Uterus (tissue), 4 donors: ENCODE data around the gene ULK4. TPM values are rescaled to one million over a fixed set of nuclear protein-coding genes. Genes with fewer than 3 reads are reported as not detected.
A peak's percentile ranks its signal among the peaks of the same experiment; 100 is the strongest.

ENCODE experiments used
- DNase-seq, 2 donors: peaks; one replicate each; pipeline ENCODE4 v3.0.0-alpha.2; 2019 to 2020
- H3K27ac ChIP-seq, 2 donors: fragments of 200-600 bp; sonication (generic); 1 replicate in 1 of 2; 2 replicates in 1 of 2; pipeline ENCODE4 v1.5.1; 2016 to 2018
- H3K27me3 ChIP-seq, 2 donors: fragments of 200-600 bp; sonication (generic); one replicate each; pipeline ENCODE4 v1.5.1; 2018 to 2019; ENCODE audit warnings: control low read depth in 1 of 2
- H3K36me3 ChIP-seq, 2 donors: fragments of 200-600 bp; sonication (generic); one replicate each; pipeline ENCODE4 v1.5.1; 2019; ENCODE audit warnings: control low read depth in 1 of 2
- H3K4me1 ChIP-seq, 2 donors: fragments of 200-600 bp; sonication (generic); one replicate each; pipeline ENCODE4 v1.5.1; 2018 to 2019; ENCODE audit warnings: control low read depth in 1 of 2
- H3K4me3 ChIP-seq, 2 donors: fragments of 200-600 bp; sonication (generic); 1 replicate in 1 of 2; 2 replicates in 1 of 2; pipeline ENCODE4 v1.5.1; 2018 to 2019; ENCODE audit warnings: mild to moderate bottlenecking in 1 of 2
- H3K9me3 ChIP-seq, 2 donors: fragments of 200-600 bp; sonication (generic); one replicate each; pipeline ENCODE4 v1.5.1; 2019; ENCODE audit warnings: control low read depth in 1 of 2
- POLR2A ChIP-seq, 2 donors: fragments of 450-650 bp; IDR thresholded peaks; one replicate each; pipeline ENCODE4 v1.6.1; 2016; ENCODE audit warnings: antibody characterized with exemption in 2 of 2, mild to moderate bottlenecking in 1 of 2, moderate library complexity in 1 of 2
- intact Hi-C: fragments of 100-400 bp; cut with DNase I; formaldehyde crosslinking; loops from one replicate; pipeline ENCODE4 v1.15.1; 2023; ENCODE audit warnings: low total_unique reads
- small RNA-seq: library from RNA; depleted of rRNA; stranded (forward); fragments of <200 nt; gene quantifications from one replicate; pipeline ENCODE3, GENCODE V24; 2016
- total RNA-seq, 4 donors: library from RNA; depleted of rRNA in 3 of 4; stranded (reverse); fragments of >200 nt in 3 of 4; gene quantifications; one replicate each; pipeline versions ENCODE4 v1.1.0 to v1.2.4, GENCODE V29; 2014 to 2023
- TF ChIP-seq, protein P1 (sequence below), 4 experiments: fragments of 200-600 bp in 2 of 4; fragments of 450-650 bp in 2 of 4; sonication (generic) in 2 of 4; IDR thresholded peaks; one replicate each; pipeline ENCODE4 v1.5.1; 2016 to 2019; ENCODE audit warnings: antibody characterized with exemption in 4 of 4, mild to moderate bottlenecking in 2 of 4, moderate library complexity in 1 of 4
- donor health status: DM: yes; HTN: yes; CAD: no.

The ULK4 gene
- total RNA-seq, 4 donors from 2014 or later: 8.7 to 118 (median 26.1) TPM

DNA sequence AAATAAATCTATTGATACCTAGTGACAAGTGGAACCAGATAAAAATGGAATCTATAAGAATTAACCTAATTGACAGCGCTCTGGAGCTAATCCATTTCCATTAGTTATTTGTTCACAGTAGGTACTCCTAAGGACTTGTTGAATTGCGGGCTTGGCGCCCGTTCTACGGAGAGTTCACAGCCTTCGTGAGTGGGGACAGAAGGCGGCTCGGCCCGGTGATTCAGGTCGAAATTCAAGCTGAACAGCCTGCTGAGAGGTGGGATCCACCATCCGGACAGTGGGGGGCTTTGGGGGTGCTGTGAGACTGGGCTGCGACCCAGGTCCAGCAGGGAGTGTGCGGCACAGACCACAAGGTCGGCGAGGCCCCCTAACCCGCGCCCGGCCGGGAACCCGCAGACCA is 763.4 kb downstream of the ULK4 start:
- H3K27ac ChIP-seq: peak overlapping the region; percentile 97 to 99
- H3K4me3 ChIP-seq: peak overlapping the region; percentile 87 to 95
- no peak for TF ChIP-seq POLR2A (IDR thresholded peaks at IDR 0.05)
- TF ChIP-seq, protein P1, sequence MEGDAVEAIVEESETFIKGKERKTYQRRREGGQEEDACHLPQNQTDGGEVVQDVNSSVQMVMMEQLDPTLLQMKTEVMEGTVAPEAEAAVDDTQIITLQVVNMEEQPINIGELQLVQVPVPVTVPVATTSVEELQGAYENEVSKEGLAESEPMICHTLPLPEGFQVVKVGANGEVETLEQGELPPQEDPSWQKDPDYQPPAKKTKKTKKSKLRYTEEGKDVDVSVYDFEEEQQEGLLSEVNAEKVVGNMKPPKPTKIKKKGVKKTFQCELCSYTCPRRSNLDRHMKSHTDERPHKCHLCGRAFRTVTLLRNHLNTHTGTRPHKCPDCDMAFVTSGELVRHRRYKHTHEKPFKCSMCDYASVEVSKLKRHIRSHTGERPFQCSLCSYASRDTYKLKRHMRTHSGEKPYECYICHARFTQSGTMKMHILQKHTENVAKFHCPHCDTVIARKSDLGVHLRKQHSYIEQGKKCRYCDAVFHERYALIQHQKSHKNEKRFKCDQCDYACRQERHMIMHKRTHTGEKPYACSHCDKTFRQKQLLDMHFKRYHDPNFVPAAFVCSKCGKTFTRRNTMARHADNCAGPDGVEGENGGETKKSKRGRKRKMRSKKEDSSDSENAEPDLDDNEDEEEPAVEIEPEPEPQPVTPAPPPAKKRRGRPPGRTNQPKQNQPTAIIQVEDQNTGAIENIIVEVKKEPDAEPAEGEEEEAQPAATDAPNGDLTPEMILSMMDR (IDR thresholded peaks at IDR 0.05): no peak
- no peaks in the 10 kb centered on the region for H3K36me3 ChIP-seq
- peak; percentile 31 to 42 for DNase-seq
- H3K4me1 ChIP-seq: no peaks in the 10 kb centered on the region
- intact Hi-C loops: no loop called here
- H3K9me3 ChIP-seq: no peaks in the 10 kb centered on the region
- H3K27me3 ChIP-seq: no peaks in the 10 kb centered on the region

DNA sequence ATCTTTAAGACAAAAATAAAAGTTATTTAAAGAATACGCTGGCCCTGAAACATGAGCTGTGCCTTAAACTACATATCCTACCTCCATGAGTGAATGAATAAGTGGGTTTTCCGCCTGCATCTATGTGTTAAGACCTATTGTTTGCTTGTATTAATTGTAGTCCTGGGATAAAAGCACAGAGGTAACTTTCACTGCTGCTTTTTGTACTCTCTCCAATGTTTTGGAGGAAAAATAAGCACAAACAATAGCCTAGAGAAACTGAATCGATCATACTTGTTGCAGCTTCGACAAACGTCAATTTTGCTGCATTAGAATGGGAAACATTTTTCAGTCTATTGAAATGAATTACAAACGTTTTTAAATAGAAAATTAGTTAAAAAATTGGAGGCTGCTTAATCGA is 763.9 kb downstream of the ULK4 start:
- no peak overlapping the region for H3K4me3 ChIP-seq
- H3K27ac ChIP-seq: no peak overlapping the region
- no peak for DNase-seq
- no peaks in the 10 kb centered on the region for H3K9me3 ChIP-seq
- no peaks in the 10 kb centered on the region for H3K27me3 ChIP-seq
- H3K4me1 ChIP-seq: no peaks in the 10 kb centered on the region
- intact Hi-C loops: no loop called here
- TF ChIP-seq, protein P1 (IDR thresholded peaks at IDR 0.05): no peak
- no peak for TF ChIP-seq POLR2A (IDR thresholded peaks at IDR 0.05)
- H3K36me3 ChIP-seq: no peaks in the 10 kb centered on the region

Small RNA genes within 50 kb of the gene (small RNA-seq; reads per million reads assigned to genes)
- gene ATP6V0E1P2: not detected
- gene RF00019: not detected
- gene RF00096: not detected
- gene RF00602: not detected

Other genes starting within 250 kb of the ULK4 start
- 10 to 100 TPM; 14.3 to 37.5 (median 21.4) TPM for gene TRAK1, start 129.3 kb upstream of the ULK4 start, total RNA-seq